Mononuclear cell (primary cell): ENCODE results near the gene KRTAP9-4. TPM values are rescaled to one million over a fixed set of nuclear protein-coding genes. Genes with fewer than 3 reads are reported as not detected.
"Not testable (repeated sequence)": the region's sequence is repeated elsewhere in the genome, so short reads cannot be mapped to it uniquely, and the experiment has no call there.

Experiments used
- H3K27me3 ChIP-seq: 2 replicates; pipeline ENCODE4 v1.6.0; 2011; ENCODE audit warnings: low read length, control low read depth; ENCODE audit not compliant: insufficient read depth
- H3K4me1 ChIP-seq: 2 replicates; pipeline ENCODE4 v1.5.1; 2011; ENCODE audit warnings: mild to moderate bottlenecking, low read length, control low read depth; ENCODE audit not compliant: insufficient read depth
- H3K4me3 ChIP-seq: 2 replicates; pipeline ENCODE4 v1.5.1; 2011; ENCODE audit warnings: mild to moderate bottlenecking, low read length, moderate library complexity
- H3K9me3 ChIP-seq: 2 replicates; pipeline ENCODE4 v1.5.1; 2011; ENCODE audit warnings: low read depth, mild to moderate bottlenecking, control low read depth, low read length
- total RNA-seq: library from RNA; depleted of rRNA; stranded (reverse); fragments of >200 nt; gene quantifications from one replicate; pipeline ENCODE4 v1.2.3, GENCODE V29; 2012

KRTAP9-4 gene
- not detected for total RNA-seq

DNA sequence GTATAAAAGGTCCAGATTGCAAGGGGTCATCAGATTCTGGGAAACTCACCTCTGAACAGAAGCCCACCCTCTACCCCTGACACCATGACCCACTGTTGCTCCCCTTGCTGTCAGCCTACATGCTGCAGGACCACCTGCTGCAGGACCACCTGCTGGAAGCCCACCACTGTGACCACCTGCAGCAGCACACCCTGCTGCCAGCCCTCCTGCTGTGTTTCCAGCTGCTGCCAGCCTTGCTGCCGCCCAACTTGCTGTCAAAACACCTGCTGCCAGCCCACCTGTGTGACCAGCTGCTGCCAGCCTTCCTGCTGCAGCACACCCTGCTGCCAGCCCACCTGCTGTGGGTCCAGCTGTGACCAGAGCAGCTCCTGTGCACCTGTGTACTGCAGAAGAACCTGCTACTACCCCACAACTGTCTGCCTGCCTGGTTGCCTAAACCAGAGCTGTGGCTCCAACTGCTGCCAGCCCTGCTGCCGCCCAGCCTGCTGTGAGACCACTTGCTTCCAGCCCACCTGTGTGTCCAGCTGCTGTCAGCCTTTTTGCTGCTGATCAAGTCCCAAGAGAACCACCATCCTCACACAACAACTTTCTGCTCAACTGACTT lies at the start of gene KRTAP9-4:
TSS of gene KRTAP9-4 (plus strand) at position 51 of the 604 bp plus-strand sequence. CDS start at position 85, 34 bp downstream.
- not testable (repeated sequence) for H3K4me1 ChIP-seq, H3K4me3 ChIP-seq, H3K27me3 ChIP-seq, H3K9me3 ChIP-seq

DNA sequence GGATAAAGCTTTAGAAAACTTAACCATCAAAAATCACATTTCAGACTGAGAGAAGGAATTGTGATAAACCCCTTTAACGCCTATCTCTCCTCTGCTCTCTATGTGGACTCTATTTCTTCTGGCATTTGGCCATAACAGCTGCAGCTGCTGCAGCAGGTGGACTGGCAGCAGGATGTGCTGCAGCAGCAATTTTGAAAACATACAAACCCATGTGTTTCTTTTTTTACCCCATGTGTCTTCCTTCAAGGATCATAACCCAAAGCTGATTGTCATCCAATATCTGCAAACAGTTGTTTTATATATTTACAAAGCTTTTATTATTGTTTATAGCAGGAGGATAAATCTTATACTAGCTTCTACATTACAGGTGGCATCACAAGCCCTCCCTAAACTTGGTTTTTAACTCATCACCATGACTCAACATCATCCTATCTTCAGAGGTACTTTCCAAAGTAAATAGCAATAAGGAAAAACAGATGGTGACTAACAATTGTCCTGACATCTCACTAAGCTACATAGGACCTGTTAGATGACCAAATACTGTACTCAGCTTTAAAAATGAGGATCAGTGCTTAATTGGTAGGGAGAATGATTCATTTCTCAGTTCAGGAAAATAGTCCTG lies 37.5 kb upstream of the KRTAP9-4 start:
- Histone ChIP-seq H3K9me3 (no peaks in the 10 kb centered on the region), H3K27me3 (peaks cover 24% of the 10 kb centered on the region), H3K4me1 (no peaks in the 10 kb centered on the region), H3K4me3 (no peak overlapping the region)

DNA sequence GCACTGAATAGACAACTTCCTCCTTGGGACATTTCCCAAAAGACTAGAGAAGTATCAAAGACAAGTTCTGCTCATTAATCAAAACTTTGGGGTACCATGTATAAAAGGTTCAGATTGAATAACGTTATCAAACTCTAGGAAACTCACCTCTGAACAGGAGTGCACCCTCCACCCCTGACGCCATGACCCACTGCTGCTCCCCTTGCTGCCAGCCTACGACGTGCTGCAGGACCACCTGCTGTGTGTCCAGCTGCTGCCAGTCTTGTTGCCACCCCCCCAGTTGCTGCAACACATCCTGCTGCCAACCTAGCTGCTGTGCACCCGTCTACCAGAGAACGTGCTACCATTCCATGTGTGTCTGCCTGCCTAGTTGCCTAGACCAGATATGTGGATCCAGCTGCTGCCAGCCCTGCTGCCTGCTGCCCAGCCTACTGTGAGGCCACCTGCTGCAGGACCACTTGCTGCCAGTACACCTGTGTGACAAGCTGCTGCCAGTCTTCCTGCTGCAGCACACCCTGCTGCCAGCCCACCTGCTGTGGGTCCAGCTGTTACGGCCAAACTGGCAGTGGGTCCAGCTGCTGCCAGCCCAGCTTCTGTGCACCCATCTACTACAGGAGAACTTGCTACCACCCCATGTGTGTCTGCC lies 36.8 kb upstream of the KRTAP9-4 start:
- Histone ChIP-seq H3K9me3 (no peaks in the 10 kb centered on the region), H3K4me1 (no peaks in the 10 kb centered on the region), H3K4me3 (no peak overlapping the region), H3K27me3 (peaks cover 21% of the 10 kb centered on the region)

- no peaks in the 10 kb centered on the region for H3K9me3 ChIP-seq
- no peaks in the 10 kb centered on the region for H3K4me1 ChIP-seq
- no peak overlapping the region for H3K4me3 ChIP-seq
- H3K27me3 ChIP-seq, result peaks cover 4% of the 10 kb centered on the region
Observed at GRCh38 chr17:41215681-41216080, 33.8 kb upstream of the KRTAP9-4 start.

DNA sequence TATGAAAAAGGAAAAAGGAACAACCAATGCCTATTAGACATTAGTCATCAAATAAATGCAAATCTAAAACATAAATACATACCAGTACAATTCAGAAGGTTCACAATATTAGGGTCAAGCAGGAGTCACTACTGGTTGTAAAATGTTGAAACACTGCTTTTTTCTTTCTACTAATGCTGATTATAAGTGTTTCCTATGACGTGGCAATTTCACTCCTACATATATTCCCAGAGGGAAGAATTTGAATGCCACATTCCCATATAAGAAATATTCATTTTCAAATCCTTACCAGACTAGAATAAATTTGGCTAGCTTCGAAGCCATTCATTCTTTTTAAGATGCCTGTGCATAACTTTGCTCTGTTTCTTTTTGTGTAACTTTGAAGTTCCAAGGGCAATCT lies 25.7 kb upstream of the KRTAP9-4 start:
- H3K4me1 ChIP-seq, result no peaks in the 10 kb centered on the region
- peaks cover 3% of the 10 kb centered on the region for H3K27me3 ChIP-seq
- H3K4me3 ChIP-seq, result no peak overlapping the region
- no peaks in the 10 kb centered on the region for H3K9me3 ChIP-seq

DNA sequence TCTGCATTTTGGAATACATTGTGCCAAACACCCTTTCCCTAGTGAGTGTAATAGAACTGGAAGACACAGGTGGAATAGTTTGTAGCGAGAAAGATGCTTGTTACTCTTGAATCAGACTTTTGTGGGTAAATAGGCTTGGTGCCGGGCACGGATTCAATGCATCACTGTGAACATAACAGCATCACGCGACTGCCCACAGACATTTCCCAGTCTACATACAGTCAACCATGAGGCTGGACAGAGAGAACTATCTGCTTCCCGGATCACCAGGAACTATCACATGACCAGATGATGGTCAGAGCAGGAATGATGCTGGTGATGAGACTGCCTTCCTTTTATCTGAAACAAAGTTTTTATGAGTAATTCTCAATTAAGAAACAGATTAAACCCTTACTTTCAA lies 23.4 kb upstream of the KRTAP9-4 start:
- Histone ChIP-seq H3K4me3 (no peak overlapping the region), H3K9me3 (no peaks in the 10 kb centered on the region), H3K4me1 (no peaks in the 10 kb centered on the region), H3K27me3 (peaks cover 3% of the 10 kb centered on the region)

- H3K27me3 ChIP-seq, H3K9me3 ChIP-seq, H3K4me3 ChIP-seq, H3K4me1 ChIP-seq: not testable (repeated sequence)
Observed at GRCh38 chr17:41226598-41227095, 22.8 kb upstream of the KRTAP9-4 start, which contains the start of gene KRTAP9-2. Gene KRTAP9-2, plus strand, starts transcription at chr17:41226648. Its CDS starts 7 bp downstream, at chr17:41226655.

- Histone ChIP-seq H3K27me3 (peaks cover 3% of the 10 kb centered on the region), H3K4me1 (no peaks in the 10 kb centered on the region), H3K4me3 (no peak overlapping the region), H3K9me3 (no peaks in the 10 kb centered on the region)
Observed at GRCh38 chr17:41230094-41230493, 19.4 kb upstream of the KRTAP9-4 start.

- H3K9me3 ChIP-seq, result no peaks in the 10 kb centered on the region
- no peaks in the 10 kb centered on the region for H3K4me1 ChIP-seq
- no peak overlapping the region for H3K4me3 ChIP-seq
- no peaks in the 10 kb centered on the region for H3K27me3 ChIP-seq
Observed at GRCh38 chr17:41231731-41232130, 17.8 kb upstream of the KRTAP9-4 start.

- not testable (repeated sequence) for H3K9me3 ChIP-seq, H3K4me1 ChIP-seq, H3K4me3 ChIP-seq, H3K27me3 ChIP-seq
Observed at GRCh38 chr17:41232399-41233105, 16.9 kb upstream of the KRTAP9-4 start, which contains the start of gene KRTAP9-3. Gene KRTAP9-3, plus strand, starts transcription at chr17:41232449. Its CDS starts 53 bp downstream, at chr17:41232502.

DNA sequence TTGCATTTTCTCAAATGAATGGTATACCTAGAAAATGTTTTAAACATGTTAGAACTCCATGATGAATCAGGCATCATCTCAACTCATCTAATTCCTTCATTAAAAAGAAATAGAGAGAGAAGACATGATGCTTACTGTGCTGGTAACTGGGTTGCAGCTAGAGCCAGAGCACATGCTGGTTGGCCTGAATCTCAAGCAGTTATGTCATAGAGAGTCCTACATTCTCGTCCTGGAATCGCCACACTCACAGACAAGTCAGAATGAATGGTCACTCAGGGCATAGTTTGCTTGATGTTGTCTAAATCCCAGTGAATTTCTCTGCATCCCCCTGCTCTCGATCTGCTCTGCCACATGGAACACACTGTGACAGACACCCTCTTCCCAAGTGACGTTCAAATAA lies 12.4 kb upstream of the KRTAP9-4 start:
- H3K9me3 ChIP-seq, H3K27me3 ChIP-seq, H3K4me1 ChIP-seq, H3K4me3 ChIP-seq: not testable (repeated sequence)

DNA sequence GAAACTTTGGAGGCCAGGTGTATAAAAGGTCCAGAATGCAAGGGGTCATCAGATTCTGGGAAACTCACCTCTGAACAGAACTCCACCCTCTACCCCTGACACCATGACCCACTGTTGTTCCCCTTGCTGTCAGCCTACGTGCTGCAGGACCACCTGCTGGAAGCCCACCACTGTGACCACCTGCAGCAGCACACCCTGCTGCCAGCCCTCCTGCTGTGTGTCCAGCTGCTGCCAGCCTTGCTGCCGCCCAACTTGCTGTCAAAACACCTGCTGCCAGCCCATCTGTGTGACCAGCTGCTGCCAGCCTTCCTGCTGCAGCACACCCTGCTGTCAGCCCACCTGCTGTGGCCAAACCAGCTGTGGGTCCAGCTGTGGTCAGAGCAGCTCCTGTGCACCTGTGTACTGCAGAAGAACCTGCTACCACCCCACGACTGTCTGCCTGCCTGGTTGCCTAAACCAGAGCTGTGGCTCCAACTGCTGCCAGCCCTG lies 11.5 kb upstream of the KRTAP9-4 start, which contains the start of gene KRTAP9-8:
TSS of gene KRTAP9-8 (plus strand) at position 51 of the 489 bp plus-strand sequence. CDS start at position 104, 53 bp downstream.
- H3K9me3 ChIP-seq, H3K4me3 ChIP-seq, H3K4me1 ChIP-seq, H3K27me3 ChIP-seq: not testable (repeated sequence)

DNA sequence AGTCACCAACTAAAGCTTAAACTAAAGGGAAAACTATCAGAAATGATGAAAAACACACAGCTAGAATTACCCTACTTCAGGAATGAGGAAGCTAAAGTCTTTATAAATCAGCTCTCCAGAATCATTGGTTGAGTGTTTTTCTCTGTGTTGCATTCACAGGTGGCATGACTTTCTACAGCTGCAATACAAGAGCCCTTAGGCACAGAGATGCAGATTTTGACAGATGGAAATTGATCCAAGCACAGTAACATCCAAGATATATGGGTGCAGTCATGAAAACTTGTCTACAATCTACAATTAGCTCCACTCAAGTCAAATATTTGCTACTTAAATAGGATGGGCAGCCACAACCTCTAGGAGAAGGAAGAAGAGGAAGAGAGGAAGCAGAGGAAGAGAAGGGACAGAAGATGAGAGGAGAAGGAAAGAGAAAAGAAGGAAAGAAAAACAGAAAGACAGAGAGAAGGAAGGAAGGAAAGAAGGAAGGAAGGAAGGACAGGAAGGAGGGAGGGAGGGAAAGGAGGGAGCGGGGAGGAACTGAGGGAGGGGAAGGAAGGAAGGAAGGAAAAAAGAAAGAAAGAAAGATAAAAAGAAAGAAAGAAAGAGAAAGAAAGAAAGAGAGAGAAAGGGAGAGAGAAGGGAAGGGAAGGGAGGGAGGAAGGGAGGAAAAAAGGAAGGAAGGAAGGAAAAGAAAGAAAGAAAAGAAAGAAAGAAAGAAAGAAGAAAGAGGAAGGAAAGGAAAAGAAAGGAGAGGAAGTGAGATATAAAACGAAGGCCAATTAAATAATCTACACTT lies 2.3 kb upstream of the KRTAP9-4 start:
- H3K9me3 ChIP-seq, H3K4me1 ChIP-seq: not testable (repeated sequence)

DNA sequence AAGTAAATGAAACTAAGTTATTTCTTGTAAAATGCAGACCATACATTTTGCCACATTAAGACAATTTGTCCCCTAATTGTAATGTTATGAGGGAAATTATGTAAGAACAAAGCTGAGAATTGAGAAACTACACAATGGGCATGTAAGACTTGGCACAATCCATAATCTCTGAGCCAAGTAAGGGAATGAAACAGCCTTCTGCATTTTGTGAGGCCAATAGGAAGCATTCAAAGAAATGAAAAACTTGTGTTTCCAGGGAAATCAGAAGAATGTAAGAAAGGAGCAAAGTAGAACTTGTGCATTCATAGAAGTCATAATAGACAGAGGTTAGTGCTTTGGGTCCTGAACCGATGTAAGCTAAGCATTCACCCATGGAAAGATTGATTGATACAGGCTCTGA lies 1.8 kb downstream of the KRTAP9-4 start:
- Histone ChIP-seq H3K9me3 (no peaks in the 10 kb centered on the region), H3K4me1 (no peaks in the 10 kb centered on the region), H3K27me3 (peaks cover under 1% of the 10 kb centered on the region), H3K4me3 (no peak overlapping the region)

More for the DNA sequence above, 2.3 kb upstream of the KRTAP9-4 start:
- not testable (repeated sequence) for H3K27me3 ChIP-seq, H3K4me3 ChIP-seq
